ENCODE data around the gene KCNQ1OT1.

DNA sequence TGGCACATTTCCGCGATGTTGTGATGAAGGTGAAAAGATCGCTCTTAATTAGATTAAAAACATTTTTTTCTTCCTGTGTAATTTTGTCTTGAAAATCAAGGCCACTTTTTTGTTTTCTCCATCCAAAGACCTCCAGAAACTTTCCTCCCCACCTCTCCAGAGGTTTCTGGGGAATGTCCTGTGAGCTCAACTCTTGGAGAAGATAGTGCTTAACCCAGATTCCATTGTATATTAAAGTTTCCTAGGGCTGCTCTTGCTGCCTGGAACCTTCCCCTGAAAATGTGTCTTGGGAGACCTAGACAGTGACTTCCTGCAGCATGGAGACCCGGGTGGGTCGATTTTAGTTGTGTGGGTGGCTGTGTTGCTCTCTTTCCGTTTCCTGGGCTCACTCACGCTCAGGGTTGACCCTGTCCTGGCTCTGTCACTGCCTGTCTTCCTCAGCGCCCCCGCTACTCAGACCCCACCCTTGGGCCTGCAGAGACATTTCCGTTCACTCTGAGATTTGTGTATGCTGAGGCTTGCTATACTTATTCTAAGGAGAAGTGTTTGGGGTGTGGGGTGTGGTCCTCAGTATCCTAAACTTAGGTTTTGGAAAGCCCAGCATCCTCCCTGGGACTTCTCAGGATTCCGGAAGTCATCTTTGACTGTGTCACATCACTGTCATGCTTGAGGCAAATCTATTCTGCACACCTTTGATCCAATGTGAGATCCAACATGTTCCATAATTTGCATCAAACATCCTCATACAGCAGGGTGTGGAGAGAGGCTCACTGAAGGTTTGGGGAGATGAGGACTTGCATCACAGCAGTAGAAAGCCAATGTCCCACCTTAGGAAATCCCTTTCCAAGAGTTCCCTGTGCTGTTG, 47.2 kb downstream of the KCNQ1OT1 start:
- TF ChIP-seq, protein P1, sequence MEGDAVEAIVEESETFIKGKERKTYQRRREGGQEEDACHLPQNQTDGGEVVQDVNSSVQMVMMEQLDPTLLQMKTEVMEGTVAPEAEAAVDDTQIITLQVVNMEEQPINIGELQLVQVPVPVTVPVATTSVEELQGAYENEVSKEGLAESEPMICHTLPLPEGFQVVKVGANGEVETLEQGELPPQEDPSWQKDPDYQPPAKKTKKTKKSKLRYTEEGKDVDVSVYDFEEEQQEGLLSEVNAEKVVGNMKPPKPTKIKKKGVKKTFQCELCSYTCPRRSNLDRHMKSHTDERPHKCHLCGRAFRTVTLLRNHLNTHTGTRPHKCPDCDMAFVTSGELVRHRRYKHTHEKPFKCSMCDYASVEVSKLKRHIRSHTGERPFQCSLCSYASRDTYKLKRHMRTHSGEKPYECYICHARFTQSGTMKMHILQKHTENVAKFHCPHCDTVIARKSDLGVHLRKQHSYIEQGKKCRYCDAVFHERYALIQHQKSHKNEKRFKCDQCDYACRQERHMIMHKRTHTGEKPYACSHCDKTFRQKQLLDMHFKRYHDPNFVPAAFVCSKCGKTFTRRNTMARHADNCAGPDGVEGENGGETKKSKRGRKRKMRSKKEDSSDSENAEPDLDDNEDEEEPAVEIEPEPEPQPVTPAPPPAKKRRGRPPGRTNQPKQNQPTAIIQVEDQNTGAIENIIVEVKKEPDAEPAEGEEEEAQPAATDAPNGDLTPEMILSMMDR (IDR thresholded peaks at IDR 0.05), result no peak
- TF ChIP-seq POLR2AphosphoS5 (IDR thresholded peaks at IDR 0.05; ENCODE audit: insufficient read depth in 1 of 2, low read depth in 1 of 2), result no peak
